A673 (cell line): ENCODE measurements around the gene APLP2. TPM values are rescaled to one million over a fixed set of nuclear protein-coding genes. Genes with fewer than 3 reads are reported as not detected.

Experiments used
- BruUV-seq: library from RNA; stranded (reverse); fragments of 400-500 nt; replicated peaks from 2 replicates; lab custom pipeline; 2021; lab: Mats Ljungman, UMichigan
- CTCF ChIA-PET: fragments of 300-600 bp; sonication (Branson Sonifier 250); formaldehyde crosslinking; loops from one replicate; lab custom pipeline; 2022; ENCODE audit warnings: antibody characterized with exemption; lab: Charles Lee
- POLR2A ChIA-PET: fragments of 300-600 bp; sonication (Branson Sonifier 250); formaldehyde crosslinking; loops from one replicate; lab custom pipeline; 2022; ENCODE audit warnings: antibody characterized with exemption; ENCODE audit not compliant: low non-redundant PET; lab: Charles Lee
- DNase-seq: peaks from one replicate; pipeline ENCODE4 v3.0.0-alpha.2; 2015; ENCODE audit warnings: low spot score
- H3K27ac ChIP-seq: fragments of 200-600 bp; sonication (generic); 2 replicates; pipeline ENCODE4 v1.5.1; 2016; ENCODE audit warnings: mixed run types, low read depth, mild to moderate bottlenecking, mixed read lengths, antibody characterized with exemption, low read length; ENCODE audit not compliant: poor library complexity, severe bottlenecking
- H3K27me3 ChIP-seq: fragments of 200-600 bp; sonication (generic); replicated peaks from 2 replicates; pipeline ENCODE4 v1.6.1; 2017; ENCODE audit warnings: mixed run types, low read depth, mild to moderate bottlenecking, mixed read lengths, antibody characterized with exemption, low read length; ENCODE audit not compliant: insufficient read depth, poor library complexity
- H3K36me3 ChIP-seq: fragments of 200-600 bp; sonication (generic); 2 replicates; pipeline ENCODE4 v1.6.1; 2016; ENCODE audit warnings: mixed run types, mild to moderate bottlenecking, mixed read lengths, antibody characterized with exemption, low read length; ENCODE audit not compliant: insufficient read depth, poor library complexity, severe bottlenecking
- H3K4me1 ChIP-seq: fragments of 200-600 bp; sonication (generic); 2 replicates; pipeline ENCODE4 v1.6.1; 2017; ENCODE audit warnings: mixed run types, mild to moderate bottlenecking, mixed read lengths, antibody characterized with exemption, low read length; ENCODE audit not compliant: insufficient read depth, poor library complexity, severe bottlenecking
- H3K4me3 ChIP-seq: fragments of 200-600 bp; sonication (generic); 2 replicates; pipeline ENCODE4 v1.5.1; 2016; ENCODE audit warnings: low read depth, mixed run types, mild to moderate bottlenecking, mixed read lengths, low read length; ENCODE audit not compliant: poor library complexity, severe bottlenecking
- H3K9me3 ChIP-seq: fragments of 200-600 bp; sonication (generic); 2 replicates; pipeline ENCODE4 v1.6.1; 2016; ENCODE audit warnings: mixed run types, low read depth, mild to moderate bottlenecking, mixed read lengths, antibody characterized with exemption, low read length; ENCODE audit not compliant: poor library complexity, severe bottlenecking
- CTCF ChIP-seq: fragments of 300-800, 200-600 bp; sonication (generic); conservative IDR thresholded peaks from 2 replicates; pipeline ENCODE4 v1.5.1; 2017; ENCODE audit warnings: low read depth, mild to moderate bottlenecking, antibody characterized with exemption, low read length, moderate library complexity, mixed read lengths
- EZH2 ChIP-seq: fragments of 200-600 bp; sonication (generic); IDR thresholded peaks from 2 replicates; pipeline ENCODE4 v1.6.1; 2017; ENCODE audit warnings: borderline replicate concordance, low read depth, mild to moderate bottlenecking, mixed read lengths, antibody characterized with exemption, low read length; ENCODE audit not compliant: poor library complexity, severe bottlenecking
- intact Hi-C: fragments of 100-400 bp; cut with micrococcal nuclease; formaldehyde crosslinking; loops from one replicate; pipeline ENCODE4 v1.10.0; 2022; ENCODE audit not compliant: unreplicated experiment
- total RNA-seq: library from RNA; stranded (reverse); gene quantifications from 2 replicates; pipeline ENCODE4 v1.2.3, GENCODE V29; 2021

Gene APLP2
- total RNA-seq, 1 experiment from 2014 or later, result 175 TPM

- DNase-seq, result no peak
- Histone ChIP-seq H3K36me3 (no peaks in the 10 kb centered on the region), H3K27me3 (no peaks in the 10 kb centered on the region), H3K9me3 (no peaks in the 10 kb centered on the region), H3K27ac (no peak overlapping the region), H3K4me1 (no peaks in the 10 kb centered on the region), H3K4me3 (no peak overlapping the region)
- ChIA-PET CTCF (no interaction called here), POLR2A (no interaction called here)
- no peak for TF ChIP-seq EZH2
- no TSS peak for BruUV-seq
- intact Hi-C loops, result no loop called here
Measured at GRCh38 chr11:130031945-130032344, 37.7 kb upstream of the APLP2 start.

GRCh38 chr11:130032931-130033330 is 36.8 kb upstream of the APLP2 start:
- TF ChIP-seq CTCF (no peak), EZH2 (no peak)
- H3K9me3 ChIP-seq, result no peaks in the 10 kb centered on the region
- H3K4me3 ChIP-seq, result no peak overlapping the region
- no peaks in the 10 kb centered on the region for H3K27me3 ChIP-seq
- intact Hi-C loops, result no loop called here
- BruUV-seq, result no TSS peak
- no peaks in the 10 kb centered on the region for H3K4me1 ChIP-seq
- no peak for DNase-seq
- CTCF ChIA-PET, result no interaction called here
- H3K36me3 ChIP-seq, result no peaks in the 10 kb centered on the region
- POLR2A ChIA-PET, result no interaction called here
- no peak overlapping the region for H3K27ac ChIP-seq

GRCh38 chr11:130034236-130034635 is 35.5 kb upstream of the APLP2 start:
- H3K4me3 ChIP-seq, result no peak overlapping the region
- H3K4me1 ChIP-seq, result no peaks in the 10 kb centered on the region
- no peak for DNase-seq
- ChIA-PET POLR2A (no interaction called here), CTCF (no interaction called here)
- H3K36me3 ChIP-seq, result no peaks in the 10 kb centered on the region
- intact Hi-C loops, result no loop called here
- BruUV-seq, result no TSS peak
- H3K27ac ChIP-seq, result no peak overlapping the region
- no peak for TF ChIP-seq EZH2
- TF ChIP-seq CTCF, result no peak
- H3K9me3 ChIP-seq, result no peaks in the 10 kb centered on the region
- H3K27me3 ChIP-seq, result no peaks in the 10 kb centered on the region

GRCh38 chr11:130037058-130037457 is 32.6 kb upstream of the APLP2 start:
- POLR2A ChIA-PET, result no interaction called here
- DNase-seq, result no peak
- TF ChIP-seq CTCF, result no peak
- no peak for TF ChIP-seq EZH2
- no peaks in the 10 kb centered on the region for H3K4me1 ChIP-seq
- CTCF ChIA-PET, result no interaction called here
- intact Hi-C loops, result no loop called here
- H3K27ac ChIP-seq, result no peak overlapping the region
- H3K27me3 ChIP-seq, result no peaks in the 10 kb centered on the region
- no peaks in the 10 kb centered on the region for H3K9me3 ChIP-seq
- no peaks in the 10 kb centered on the region for H3K36me3 ChIP-seq
- BruUV-seq, result no TSS peak
- no peak overlapping the region for H3K4me3 ChIP-seq
